ENCODE measurements around the gene SLC5A3. TPM values are rescaled to one million over a fixed set of nuclear protein-coding genes. Genes with fewer than 3 reads are reported as not detected.
A peak's percentile ranks its signal among the peaks of the same experiment; 100 is the strongest.

The SLC5A3 gene
- total and polyA plus RNA-seq, 12 donors = 2.3 to 63.9 (median 37.4) TPM

- WGBS, 4 donors = 93 to 99% (median 98%) methylated on average over 2 of the region's 2 CpGs
- H3K27me3 ChIP-seq = no peaks in the 10 kb centered on the region
- TF ChIP-seq, protein P1, sequence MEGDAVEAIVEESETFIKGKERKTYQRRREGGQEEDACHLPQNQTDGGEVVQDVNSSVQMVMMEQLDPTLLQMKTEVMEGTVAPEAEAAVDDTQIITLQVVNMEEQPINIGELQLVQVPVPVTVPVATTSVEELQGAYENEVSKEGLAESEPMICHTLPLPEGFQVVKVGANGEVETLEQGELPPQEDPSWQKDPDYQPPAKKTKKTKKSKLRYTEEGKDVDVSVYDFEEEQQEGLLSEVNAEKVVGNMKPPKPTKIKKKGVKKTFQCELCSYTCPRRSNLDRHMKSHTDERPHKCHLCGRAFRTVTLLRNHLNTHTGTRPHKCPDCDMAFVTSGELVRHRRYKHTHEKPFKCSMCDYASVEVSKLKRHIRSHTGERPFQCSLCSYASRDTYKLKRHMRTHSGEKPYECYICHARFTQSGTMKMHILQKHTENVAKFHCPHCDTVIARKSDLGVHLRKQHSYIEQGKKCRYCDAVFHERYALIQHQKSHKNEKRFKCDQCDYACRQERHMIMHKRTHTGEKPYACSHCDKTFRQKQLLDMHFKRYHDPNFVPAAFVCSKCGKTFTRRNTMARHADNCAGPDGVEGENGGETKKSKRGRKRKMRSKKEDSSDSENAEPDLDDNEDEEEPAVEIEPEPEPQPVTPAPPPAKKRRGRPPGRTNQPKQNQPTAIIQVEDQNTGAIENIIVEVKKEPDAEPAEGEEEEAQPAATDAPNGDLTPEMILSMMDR (IDR thresholded peaks at IDR 0.05) = peak in 4 of 6 experiments; percentile 6 to 34 (median 26)
- TF ChIP-seq POLR2A (IDR thresholded peaks at IDR 0.05) = no peak
- no peaks in the 10 kb centered on the region for H3K9me3 ChIP-seq (replicated peaks in 1 of 3)
- no peak overlapping the region for H3K27ac ChIP-seq
- no peak for DNase-seq
- peaks cover 10 to 41% of the 10 kb centered on the region in 2 donors for H3K4me1 ChIP-seq (replicated peaks in 1 of 2)
- intact Hi-C loops (cut with DNase I) = no loop called here
- H3K36me3 ChIP-seq (replicated peaks in 1 of 2) = peaks cover 0 to 14% of the 10 kb centered on the region in 2 donors
- no peak overlapping the region for H3K4me3 ChIP-seq
These were observed 18.2 kb downstream of the SLC5A3 start for GRCh38 chr21:34091607-34092006.

- Histone ChIP-seq H3K36me3 (replicated peaks in 1 of 2) (peaks cover 0 to 14% of the 10 kb centered on the region in 2 donors), H3K27me3 (no peaks in the 10 kb centered on the region), H3K4me1 (replicated peaks in 1 of 2) (peaks cover 10 to 41% of the 10 kb centered on the region in 2 donors), H3K9me3 (replicated peaks in 1 of 3) (no peaks in the 10 kb centered on the region), H3K27ac (no peak overlapping the region), H3K4me3 (no peak overlapping the region)
- 37 to 42% (median 39%) methylated on average over 6 of the region's 6 CpGs for WGBS, 4 donors
- TF ChIP-seq POLR2A (IDR thresholded peaks at IDR 0.05) = no peak
- TF ChIP-seq, protein P1 (IDR thresholded peaks at IDR 0.05) = no peak
- no peak for DNase-seq
- intact Hi-C loops (cut with DNase I) = no loop called here
These were observed 19.0 kb downstream of the SLC5A3 start for GRCh38 chr21:34092262-34092921.

DNA sequence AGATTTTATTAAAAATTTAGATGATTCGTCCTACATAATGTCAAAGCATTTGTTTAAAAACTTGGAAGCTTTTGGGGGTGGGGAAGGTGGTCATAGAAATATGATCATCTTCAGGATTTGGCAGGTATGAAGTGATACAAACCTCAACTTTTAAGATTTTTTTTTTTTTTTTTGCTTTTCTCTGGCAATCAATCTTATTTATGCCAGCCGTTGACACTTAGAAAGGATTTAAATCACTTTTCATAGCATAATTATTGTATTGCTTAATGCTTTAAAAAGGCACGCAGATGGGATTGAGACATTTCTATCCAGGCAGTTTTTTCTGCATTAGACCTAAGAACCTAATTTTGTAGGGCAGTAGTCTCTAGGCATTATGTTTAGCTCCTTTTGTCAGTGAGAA is 19.7 kb downstream of the SLC5A3 start:
- intact Hi-C loops (cut with DNase I) = no loop called here
- Histone ChIP-seq H3K27ac (no peak overlapping the region), H3K27me3 (no peaks in the 10 kb centered on the region), H3K36me3 (replicated peaks in 1 of 2) (peaks cover 0 to 14% of the 10 kb centered on the region in 2 donors), H3K4me3 (no peak overlapping the region), H3K4me1 (replicated peaks in 1 of 2) (peaks cover 10 to 48% of the 10 kb centered on the region in 2 donors), H3K9me3 (replicated peaks in 1 of 3) (no peaks in the 10 kb centered on the region)
- TF ChIP-seq POLR2A (IDR thresholded peaks at IDR 0.05) = no peak
- TF ChIP-seq, protein P1 (IDR thresholded peaks at IDR 0.05) = no peak
- WGBS, 4 donors = 75 to 85% (median 77%) methylated on average over 3 of the region's 3 CpGs
- DNase-seq = no peak

DNA sequence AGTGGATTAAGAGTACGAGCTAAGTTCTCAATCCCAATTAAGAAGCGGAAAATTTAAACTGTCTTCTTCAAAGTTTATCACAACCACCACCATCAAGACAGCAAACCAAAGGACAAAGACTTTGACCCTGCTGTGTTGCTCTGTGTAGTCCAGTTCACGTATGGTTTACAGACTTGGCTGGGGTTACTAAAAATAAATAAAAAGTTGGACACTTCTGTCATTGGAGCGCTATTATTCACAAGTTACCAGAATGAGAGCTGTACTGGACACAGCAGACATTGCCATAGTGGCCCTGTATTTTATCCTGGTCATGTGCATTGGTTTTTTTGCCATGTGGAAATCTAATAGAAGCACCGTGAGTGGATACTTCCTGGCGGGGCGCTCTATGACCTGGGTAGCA is 21.6 kb downstream of the SLC5A3 start:
- Histone ChIP-seq H3K36me3 (replicated peaks in 1 of 2) (peaks cover 0 to 14% of the 10 kb centered on the region in 2 donors), H3K4me1 (replicated peaks in 1 of 2) (peaks cover 10 to 42% of the 10 kb centered on the region in 2 donors), H3K4me3 (no peak overlapping the region), H3K27ac (no peak overlapping the region), H3K27me3 (no peaks in the 10 kb centered on the region), H3K9me3 (replicated peaks in 1 of 3) (no peaks in the 10 kb centered on the region)
- TF ChIP-seq POLR2A (IDR thresholded peaks at IDR 0.05) = no peak
- TF ChIP-seq, protein P1 (IDR thresholded peaks at IDR 0.05) = no peak
- DNase-seq = no peak
- WGBS, 4 donors = 91 to 95% (median 93%) methylated on average over 7 of the region's 7 CpGs
- intact Hi-C loops (cut with DNase I) = no loop called here
